Astrocyte of the cerebellum (primary cell): ENCODE data around the gene GK2.

ENCODE experiments used
- DNase-seq: peaks from one replicate; pipeline ENCODE4 v3.0.0-alpha.2; 2011; ENCODE audit warnings: low read depth
- H3K4me3 ChIP-seq: 2 replicates; pipeline ENCODE4 v1.5.1; 2011; ENCODE audit warnings: mild to moderate bottlenecking, low read depth, low read length, moderate library complexity
- in situ Hi-C: cut with HindIII; loops from 2 replicates; pipeline ENCODE4 v1.10.0; 2017; ENCODE audit warnings: low sequenced_read_pairs
- TF ChIP-seq, protein P1 (sequence below): IDR thresholded peaks from 2 replicates; pipeline ENCODE4 v1.5.1; 2012; ENCODE audit warnings: low read length, low read depth, moderate library complexity, mild to moderate bottlenecking; ENCODE audit errors: missing control alignments

GK2 gene

DNA sequence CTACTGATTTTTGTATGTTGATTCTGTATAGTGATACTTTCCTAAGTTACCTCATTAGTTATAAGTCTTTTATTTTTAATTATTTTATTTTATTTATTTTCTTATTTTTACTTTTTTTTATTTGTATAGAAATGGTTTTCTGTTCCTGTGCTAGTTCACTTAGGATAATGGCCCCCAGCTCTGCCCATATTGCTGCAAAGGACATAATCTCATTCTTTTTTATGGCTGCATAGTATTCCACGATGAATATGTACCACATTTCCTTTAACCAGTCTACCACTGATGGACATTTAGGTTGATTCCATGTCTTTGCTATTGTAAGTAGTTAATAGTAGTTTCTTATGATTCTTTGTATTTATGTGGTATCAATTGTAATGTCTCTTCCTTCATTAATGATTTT, 31.5 kb upstream of the GK2 start:
- in situ Hi-C loops, result no loop called here
- TF ChIP-seq, protein P1, sequence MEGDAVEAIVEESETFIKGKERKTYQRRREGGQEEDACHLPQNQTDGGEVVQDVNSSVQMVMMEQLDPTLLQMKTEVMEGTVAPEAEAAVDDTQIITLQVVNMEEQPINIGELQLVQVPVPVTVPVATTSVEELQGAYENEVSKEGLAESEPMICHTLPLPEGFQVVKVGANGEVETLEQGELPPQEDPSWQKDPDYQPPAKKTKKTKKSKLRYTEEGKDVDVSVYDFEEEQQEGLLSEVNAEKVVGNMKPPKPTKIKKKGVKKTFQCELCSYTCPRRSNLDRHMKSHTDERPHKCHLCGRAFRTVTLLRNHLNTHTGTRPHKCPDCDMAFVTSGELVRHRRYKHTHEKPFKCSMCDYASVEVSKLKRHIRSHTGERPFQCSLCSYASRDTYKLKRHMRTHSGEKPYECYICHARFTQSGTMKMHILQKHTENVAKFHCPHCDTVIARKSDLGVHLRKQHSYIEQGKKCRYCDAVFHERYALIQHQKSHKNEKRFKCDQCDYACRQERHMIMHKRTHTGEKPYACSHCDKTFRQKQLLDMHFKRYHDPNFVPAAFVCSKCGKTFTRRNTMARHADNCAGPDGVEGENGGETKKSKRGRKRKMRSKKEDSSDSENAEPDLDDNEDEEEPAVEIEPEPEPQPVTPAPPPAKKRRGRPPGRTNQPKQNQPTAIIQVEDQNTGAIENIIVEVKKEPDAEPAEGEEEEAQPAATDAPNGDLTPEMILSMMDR, result no peak
- DNase-seq, result no peak
- no peak overlapping the region for H3K4me3 ChIP-seq

DNA sequence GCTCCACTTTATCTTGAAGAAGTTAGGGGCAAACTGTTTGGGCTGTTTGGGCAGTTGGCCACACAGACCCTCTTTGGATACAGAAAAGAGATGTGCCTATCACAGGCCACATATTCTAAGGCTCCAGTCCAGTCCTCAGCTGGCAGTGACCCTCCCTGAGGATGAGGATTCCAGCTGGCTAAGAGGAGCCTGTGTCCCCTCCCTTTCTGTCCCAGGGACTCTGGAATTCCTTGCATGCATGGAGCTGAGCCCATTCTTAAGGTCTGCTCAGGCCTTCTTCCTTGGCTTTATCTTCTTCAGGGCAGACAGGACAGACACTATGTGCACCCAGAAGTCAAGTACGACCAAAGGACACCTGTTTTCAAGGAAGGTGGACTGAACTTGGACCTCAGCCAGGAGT, 23.8 kb upstream of the GK2 start:
- in situ Hi-C loops, result no loop called here
- TF ChIP-seq, protein P1, result no peak
- no peak overlapping the region for H3K4me3 ChIP-seq
- no peak for DNase-seq

DNA sequence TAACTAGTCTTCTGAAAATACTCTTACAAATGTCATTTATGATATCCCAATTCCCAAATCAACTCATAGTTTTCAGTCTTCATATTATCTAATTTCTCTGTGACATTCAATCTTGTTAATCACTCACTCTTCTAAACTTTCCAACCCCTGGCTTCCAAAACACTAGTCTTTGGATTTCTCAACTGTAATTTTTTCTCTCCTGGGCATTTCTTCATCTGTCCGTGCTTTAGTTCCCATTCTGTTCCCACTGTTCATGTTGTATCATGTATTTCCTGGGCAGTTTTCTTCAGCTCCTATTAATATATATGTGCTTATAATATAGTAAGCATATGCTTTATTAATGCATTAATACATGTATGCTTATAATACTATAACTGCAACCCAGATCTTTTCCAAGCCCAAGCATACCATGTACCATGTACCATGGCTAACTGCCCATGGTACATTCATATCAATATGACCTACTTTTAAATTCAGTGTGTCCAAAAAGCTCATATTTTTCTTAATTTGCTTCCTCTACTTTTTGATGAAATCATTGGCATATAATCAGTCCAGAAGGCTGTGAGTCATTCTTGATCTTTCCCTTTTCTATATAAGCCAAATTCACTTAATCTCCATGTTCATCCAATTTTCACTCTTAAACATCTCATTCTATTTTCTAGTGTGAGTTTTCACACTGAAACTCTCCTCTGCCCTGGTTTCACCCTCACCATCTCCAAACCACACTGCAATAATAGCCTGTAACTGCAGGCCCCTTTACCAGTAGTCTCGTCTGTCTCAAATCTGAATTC, 21.3 kb upstream of the GK2 start:
- in situ Hi-C loops, result no loop called here
- DNase-seq, result no peak
- no peak overlapping the region for H3K4me3 ChIP-seq
- TF ChIP-seq, protein P1, result no peak

DNA sequence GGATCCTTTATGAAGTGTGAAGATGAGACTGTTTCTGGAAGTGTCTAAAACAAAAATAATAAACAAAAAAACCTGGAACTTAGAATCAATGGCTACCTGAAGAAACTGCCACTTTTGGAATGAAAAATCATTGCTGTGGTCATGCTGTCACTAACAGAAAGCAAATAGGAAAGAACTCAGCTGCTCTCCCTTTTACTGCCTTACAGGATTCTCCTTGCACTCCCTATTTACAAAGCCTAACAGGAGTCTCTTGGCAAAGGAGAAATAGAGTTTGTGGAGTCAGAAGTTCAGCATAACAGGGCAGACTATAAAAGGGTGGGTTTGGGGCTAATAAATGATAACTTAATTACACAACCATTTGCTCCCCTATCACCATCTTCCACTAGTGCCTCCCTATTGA, 19.0 kb upstream of the GK2 start:
- no peak for DNase-seq
- TF ChIP-seq, protein P1, result no peak
- in situ Hi-C loops, result no loop called here
- H3K4me3 ChIP-seq, result no peak overlapping the region

DNA sequence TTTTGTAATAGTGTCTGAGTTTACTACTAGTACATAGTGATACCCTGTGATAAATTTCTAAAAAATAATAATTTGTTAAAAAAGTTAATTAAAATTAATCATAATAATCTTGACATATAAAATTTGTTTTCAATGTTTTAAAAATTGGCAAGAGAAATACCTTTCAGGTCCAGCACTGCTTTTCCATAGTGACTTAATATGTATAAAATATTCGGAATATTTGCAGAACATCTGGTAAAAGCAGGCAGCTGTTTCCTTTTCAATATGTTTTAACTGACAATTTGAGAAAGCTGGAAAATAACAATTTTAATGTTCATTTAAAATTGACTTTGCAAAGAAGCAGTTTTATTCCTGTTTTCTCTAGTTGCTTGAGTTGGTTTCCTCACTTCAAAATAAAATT, 17.6 kb upstream of the GK2 start:
- no peak overlapping the region for H3K4me3 ChIP-seq
- DNase-seq, result no peak
- in situ Hi-C loops, result no loop called here
- TF ChIP-seq, protein P1, result no peak

DNA sequence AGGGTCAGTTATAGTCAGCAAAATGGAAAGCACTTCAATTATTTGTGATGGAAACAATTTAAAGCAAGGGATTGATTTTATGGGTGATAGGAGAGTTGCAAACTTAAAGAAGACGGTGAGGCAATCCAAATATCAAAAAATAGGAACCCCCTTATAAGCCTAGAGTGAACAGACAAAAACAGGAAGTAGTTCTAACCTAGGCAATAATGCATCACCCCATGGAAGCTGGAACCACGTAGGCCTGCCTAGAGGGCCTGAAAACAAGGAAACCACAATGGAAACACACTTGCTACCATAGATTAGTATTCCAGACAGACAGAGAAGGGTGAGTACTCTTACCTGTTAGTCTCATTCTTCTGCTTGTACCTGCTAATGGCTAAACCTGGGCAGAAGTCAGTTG, 13.5 kb upstream of the GK2 start:
- TF ChIP-seq, protein P1, result no peak
- DNase-seq, result no peak
- in situ Hi-C loops, result no loop called here
- no peak overlapping the region for H3K4me3 ChIP-seq
